Measurements from ENCODE around the gene ANKIB1.
"Not testable (repeated sequence)": the region's sequence is repeated elsewhere in the genome, so short reads cannot be mapped to it uniquely, and the experiment has no call there.

ANKIB1 gene

GRCh38 chr7:92435542-92435941 is 189.8 kb downstream of the ANKIB1 start:
- Histone ChIP-seq H3K4me3 (ENCODE audit: low read depth in 1 of 2, low read length in 2 of 2) (no peak overlapping the region), H3K36me3 (ENCODE audit: control insufficient read depth in 1 of 2, insufficient read depth in 2 of 2, low read length in 2 of 2) (no peaks in the 10 kb centered on the region), H3K27me3 (ENCODE audit: low read depth, low read length) (no peaks in the 10 kb centered on the region), H3K4me1 (ENCODE audit: control insufficient read depth in 1 of 2, insufficient read depth in 2 of 2, low read length in 2 of 2) (no peaks in the 10 kb centered on the region), H3K27ac (ENCODE audit: low read length) (no peak overlapping the region), H3K9me3 (ENCODE audit: control insufficient read depth in 1 of 2, low read length in 2 of 2) (no peaks in the 10 kb centered on the region)

- Histone ChIP-seq H3K36me3 (ENCODE audit: control insufficient read depth in 1 of 2, insufficient read depth in 2 of 2, low read length in 2 of 2) (no peaks in the 10 kb centered on the region), H3K4me3 (ENCODE audit: low read depth in 1 of 2, low read length in 2 of 2) (no peak overlapping the region), H3K9me3 (ENCODE audit: control insufficient read depth in 1 of 2, low read length in 2 of 2) (no peaks in the 10 kb centered on the region), H3K4me1 (ENCODE audit: control insufficient read depth in 1 of 2, insufficient read depth in 2 of 2, low read length in 2 of 2) (no peaks in the 10 kb centered on the region), H3K27me3 (ENCODE audit: low read depth, low read length) (no peaks in the 10 kb centered on the region), H3K27ac (ENCODE audit: low read length) (no peak overlapping the region)
Measured at GRCh38 chr7:92436612-92437445, 191.1 kb downstream of the ANKIB1 start.

DNA sequence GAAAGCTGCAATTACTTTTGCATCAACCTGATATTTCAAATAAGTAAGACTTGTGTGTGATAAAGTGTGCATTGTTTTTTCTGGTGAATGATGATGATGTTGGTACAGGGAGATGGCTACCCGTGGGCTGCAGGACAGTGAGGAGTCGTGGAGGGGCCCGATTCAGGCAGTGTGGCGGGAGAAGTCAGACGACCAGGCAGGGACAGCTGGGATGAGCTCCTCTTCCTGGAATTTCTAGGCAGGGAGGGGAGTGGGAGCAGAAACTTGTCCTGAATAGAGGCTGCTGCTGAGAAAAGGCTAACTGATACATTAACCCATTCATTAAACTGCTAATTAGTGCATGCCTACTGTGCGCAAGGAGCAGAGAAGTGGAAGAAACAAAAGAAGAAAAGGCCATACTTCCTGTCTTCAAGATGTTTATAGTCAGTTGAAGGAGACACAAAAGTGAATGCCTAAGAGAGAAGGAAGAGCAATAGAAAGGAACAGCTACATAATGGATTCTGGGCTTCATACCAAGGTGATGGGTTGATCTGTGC is 192.2 kb downstream of the ANKIB1 start:
- H3K27me3 ChIP-seq (ENCODE audit: low read depth, low read length) = no peaks in the 10 kb centered on the region
- no peak overlapping the region for H3K4me3 ChIP-seq (ENCODE audit: low read depth in 1 of 2, low read length in 2 of 2)
- H3K27ac ChIP-seq (ENCODE audit: low read length) = no peak overlapping the region
- H3K4me1 ChIP-seq (ENCODE audit: control insufficient read depth in 1 of 2, insufficient read depth in 2 of 2, low read length in 2 of 2) = no peaks in the 10 kb centered on the region
- no peaks in the 10 kb centered on the region for H3K36me3 ChIP-seq (ENCODE audit: control insufficient read depth in 1 of 2, insufficient read depth in 2 of 2, low read length in 2 of 2)
- no peaks in the 10 kb centered on the region for H3K9me3 ChIP-seq (ENCODE audit: control insufficient read depth in 1 of 2, low read length in 2 of 2)

GRCh38 chr7:92442720-92443119 is 196.9 kb downstream of the ANKIB1 start:
- H3K27me3 ChIP-seq (ENCODE audit: low read depth, low read length); H3K9me3 ChIP-seq (ENCODE audit: control insufficient read depth in 1 of 2, low read length in 2 of 2); H3K4me3 ChIP-seq (ENCODE audit: low read depth in 1 of 2, low read length in 2 of 2); H3K27ac ChIP-seq (ENCODE audit: low read length); H3K36me3 ChIP-seq (ENCODE audit: control insufficient read depth in 1 of 2, insufficient read depth in 2 of 2, low read length in 2 of 2); H3K4me1 ChIP-seq (ENCODE audit: control insufficient read depth in 1 of 2, insufficient read depth in 2 of 2, low read length in 2 of 2): not testable (repeated sequence)

DNA sequence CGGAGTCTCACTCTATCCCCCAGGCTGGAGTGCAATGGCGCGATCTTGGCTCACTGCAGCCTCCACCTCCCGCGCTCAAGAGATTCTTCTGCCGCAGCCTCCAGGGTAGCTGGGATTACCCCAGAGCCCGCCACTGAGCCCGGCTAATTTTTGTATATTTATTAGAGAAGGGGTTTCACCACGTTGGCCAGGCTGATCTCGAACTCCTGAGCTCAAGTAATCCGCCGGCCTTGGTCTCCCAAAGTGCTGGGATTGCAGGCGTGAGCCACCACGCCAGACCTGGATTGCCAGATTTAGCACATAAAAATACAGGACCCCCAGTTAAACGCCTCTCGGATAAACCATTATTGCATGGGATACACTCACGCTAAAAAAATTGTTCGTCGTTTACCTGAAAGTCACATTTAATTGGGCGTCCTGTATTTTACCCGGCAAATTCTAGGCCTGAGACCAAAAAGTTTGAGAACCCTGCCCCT is 201.1 kb downstream of the ANKIB1 start:
- no peaks in the 10 kb centered on the region for H3K27me3 ChIP-seq (ENCODE audit: low read depth, low read length)
- H3K4me1 ChIP-seq (ENCODE audit: control insufficient read depth in 1 of 2, insufficient read depth in 2 of 2, low read length in 2 of 2) = peaks cover 5% of the 10 kb centered on the region in 2 donors
- peaks cover 18 to 21% of the 10 kb centered on the region in 2 donors for H3K36me3 ChIP-seq (ENCODE audit: control insufficient read depth in 1 of 2, insufficient read depth in 2 of 2, low read length in 2 of 2)
- peak overlapping the region in 1 of 2 donors; percentile 89 for H3K4me3 ChIP-seq (ENCODE audit: low read depth in 1 of 2, low read length in 2 of 2)
- no peaks in the 10 kb centered on the region for H3K9me3 ChIP-seq (ENCODE audit: control insufficient read depth in 1 of 2, low read length in 2 of 2)
- H3K27ac ChIP-seq (ENCODE audit: low read length) = peak overlapping the region; percentile 96

DNA sequence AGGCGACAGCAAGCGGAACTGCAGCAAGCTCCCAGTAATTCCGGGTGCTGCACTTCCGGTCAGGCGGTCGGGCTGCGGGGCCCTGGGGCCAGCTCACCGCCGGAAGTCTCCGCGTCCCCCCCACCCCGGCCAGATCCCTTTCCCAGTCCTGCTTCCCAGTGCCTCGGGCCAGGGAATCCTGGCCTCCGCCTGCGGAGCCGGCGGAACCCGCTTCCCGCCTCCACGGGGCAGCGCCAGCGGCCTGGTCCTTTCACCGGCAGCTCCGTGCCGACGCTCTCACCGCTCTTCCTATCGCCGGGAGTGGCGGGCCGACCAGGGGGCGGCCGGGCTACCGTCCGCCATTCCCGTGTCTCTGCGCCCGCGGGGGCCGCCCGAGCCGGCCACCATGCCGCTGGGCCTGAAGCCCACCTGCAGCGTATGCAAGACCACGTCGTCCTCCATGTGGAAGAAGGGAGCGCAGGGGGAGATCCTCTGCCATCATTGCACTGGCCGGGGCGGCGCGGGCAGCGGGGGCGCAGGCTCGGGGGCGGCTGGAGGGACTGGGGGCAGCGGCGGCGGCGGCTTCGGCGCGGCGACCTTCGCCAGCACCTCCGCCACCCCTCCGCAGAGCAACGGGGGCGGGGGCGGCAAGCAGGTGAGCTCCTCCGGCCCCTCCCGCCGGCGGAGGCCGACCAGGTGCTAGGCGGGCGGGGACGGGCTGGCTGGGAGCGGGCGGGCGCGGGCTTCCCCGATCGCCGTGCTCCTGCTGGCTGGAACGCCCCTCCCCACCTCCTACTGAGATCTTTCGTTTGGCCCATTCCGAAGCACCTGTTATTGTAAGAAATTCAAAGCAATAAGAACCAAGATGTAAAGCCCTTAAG is 201.8 kb downstream of the ANKIB1 start, which contains the start of gene GATAD1:
Gene GATAD1 (plus strand): TSS at position 138 of the 860 bp plus-strand sequence. CDS start 248 bp downstream, at position 386.
- Histone ChIP-seq H3K36me3 (ENCODE audit: control insufficient read depth in 1 of 2, insufficient read depth in 2 of 2, low read length in 2 of 2) (peaks cover 25 to 28% of the 10 kb centered on the region in 2 donors), H3K27me3 (ENCODE audit: low read depth, low read length) (no peaks in the 10 kb centered on the region), H3K4me3 (ENCODE audit: low read depth in 1 of 2, low read length in 2 of 2) (peak within 1 kb of the TSS; percentile 89 to 91), H3K9me3 (ENCODE audit: control insufficient read depth in 1 of 2, low read length in 2 of 2) (no peaks in the 10 kb centered on the region), H3K4me1 (ENCODE audit: control insufficient read depth in 1 of 2, insufficient read depth in 2 of 2, low read length in 2 of 2) (peaks cover 5% of the 10 kb centered on the region in 2 donors), H3K27ac (ENCODE audit: low read length) (peak within 1 kb of the TSS; percentile 96)

DNA sequence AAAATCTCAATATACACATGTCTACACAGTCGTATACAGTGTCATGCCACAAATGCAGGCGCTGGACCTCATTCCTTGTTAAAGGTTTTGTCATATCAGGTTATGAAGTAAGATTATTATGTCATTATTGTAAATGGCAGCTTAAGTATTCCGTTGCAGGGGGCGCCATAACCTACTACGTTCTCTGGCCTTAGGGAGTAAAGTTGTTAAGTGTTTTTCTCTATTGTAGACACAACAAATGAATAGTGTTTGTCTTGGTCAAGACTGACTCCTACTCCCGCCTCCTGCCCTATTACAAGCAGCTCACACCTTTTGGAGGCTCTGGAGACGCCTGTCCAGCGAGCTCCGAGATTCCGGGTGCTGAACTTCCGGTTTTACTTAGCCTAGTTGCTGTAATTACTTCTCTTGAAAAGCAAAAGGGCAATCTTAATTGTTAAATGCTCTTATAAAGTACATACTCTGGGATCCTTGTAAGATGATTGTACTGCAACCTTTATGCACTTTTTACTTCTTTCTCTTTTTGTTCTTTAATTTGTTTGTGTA is 202.5 kb downstream of the ANKIB1 start:
- Histone ChIP-seq H3K4me1 (ENCODE audit: control insufficient read depth in 1 of 2, insufficient read depth in 2 of 2, low read length in 2 of 2) (peaks cover 5% of the 10 kb centered on the region in 2 donors), H3K27me3 (ENCODE audit: low read depth, low read length) (no peaks in the 10 kb centered on the region), H3K9me3 (ENCODE audit: control insufficient read depth in 1 of 2, low read length in 2 of 2) (no peaks in the 10 kb centered on the region), H3K36me3 (ENCODE audit: control insufficient read depth in 1 of 2, insufficient read depth in 2 of 2, low read length in 2 of 2) (peaks cover 32 to 35% of the 10 kb centered on the region in 2 donors), H3K27ac (ENCODE audit: low read length) (peak overlapping the region; percentile 96), H3K4me3 (ENCODE audit: low read depth in 1 of 2, low read length in 2 of 2) (peak overlapping the region; percentile 89 to 91)
